ENCODE data around the gene LIPT2.

LIPT2 gene

DNA sequence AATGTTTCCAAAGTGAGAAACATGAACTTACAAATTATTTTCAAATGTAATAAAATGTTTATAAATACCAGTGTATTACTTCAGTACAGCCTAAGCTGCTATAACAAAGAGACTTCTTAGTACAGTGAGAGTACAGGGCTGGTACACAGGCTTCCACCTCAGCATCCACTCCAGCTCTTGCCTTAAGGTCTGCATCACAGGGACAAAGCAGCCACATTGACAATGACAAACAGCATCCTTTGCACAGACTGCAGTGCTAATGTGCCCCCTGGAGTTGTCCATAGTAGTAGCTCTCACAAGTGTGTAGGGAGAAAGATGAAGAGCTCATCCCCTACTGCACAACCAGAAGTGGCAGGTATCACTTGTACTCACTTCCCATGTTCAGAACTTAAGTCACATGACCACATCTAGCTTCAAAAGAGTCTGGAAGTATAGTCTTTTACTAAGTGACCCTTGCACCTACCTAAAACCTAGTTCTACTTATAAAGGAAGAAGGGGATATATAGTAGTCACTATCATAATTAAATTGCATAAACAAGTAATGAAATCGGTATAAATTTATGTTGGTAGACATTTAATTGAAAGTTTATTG, 10.7 kb upstream of the LIPT2 start:
- Histone ChIP-seq H3K36me3 (ENCODE audit: control insufficient read depth in 2 of 2, insufficient read depth in 1 of 2, low read length in 2 of 2) (no peaks in the 10 kb centered on the region), H3K9me3 (ENCODE audit: control insufficient read depth, insufficient read depth, low read depth, low read length) (no peaks in the 10 kb centered on the region), H3K4me3 (ENCODE audit: low read depth, low read length) (no peak overlapping the region), H3K27ac (ENCODE audit: extremely low read depth, low read depth, low read length) (no peak overlapping the region), H3K4me1 (ENCODE audit: control insufficient read depth, insufficient read depth, low read length) (no peaks in the 10 kb centered on the region)
- no peak for TF ChIP-seq ZNF266 (tag by site-specific recombination; IDR thresholded peaks at IDR 0.05; ENCODE audit: low read depth)
- no peak for TF ChIP-seq ZNF221 (tag by site-specific recombination; IDR thresholded peaks at IDR 0.05; ENCODE audit: borderline replicate concordance)
- TF ChIP-seq, protein P1, sequence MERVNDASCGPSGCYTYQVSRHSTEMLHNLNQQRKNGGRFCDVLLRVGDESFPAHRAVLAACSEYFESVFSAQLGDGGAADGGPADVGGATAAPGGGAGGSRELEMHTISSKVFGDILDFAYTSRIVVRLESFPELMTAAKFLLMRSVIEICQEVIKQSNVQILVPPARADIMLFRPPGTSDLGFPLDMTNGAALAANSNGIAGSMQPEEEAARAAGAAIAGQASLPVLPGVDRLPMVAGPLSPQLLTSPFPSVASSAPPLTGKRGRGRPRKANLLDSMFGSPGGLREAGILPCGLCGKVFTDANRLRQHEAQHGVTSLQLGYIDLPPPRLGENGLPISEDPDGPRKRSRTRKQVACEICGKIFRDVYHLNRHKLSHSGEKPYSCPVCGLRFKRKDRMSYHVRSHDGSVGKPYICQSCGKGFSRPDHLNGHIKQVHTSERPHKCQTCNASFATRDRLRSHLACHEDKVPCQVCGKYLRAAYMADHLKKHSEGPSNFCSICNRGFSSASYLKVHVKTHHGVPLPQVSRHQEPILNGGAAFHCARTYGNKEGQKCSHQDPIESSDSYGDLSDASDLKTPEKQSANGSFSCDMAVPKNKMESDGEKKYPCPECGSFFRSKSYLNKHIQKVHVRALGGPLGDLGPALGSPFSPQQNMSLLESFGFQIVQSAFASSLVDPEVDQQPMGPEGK (tag by site-specific recombination; IDR thresholded peaks at IDR 0.05), result no peak
- TF ChIP-seq, protein P2, sequence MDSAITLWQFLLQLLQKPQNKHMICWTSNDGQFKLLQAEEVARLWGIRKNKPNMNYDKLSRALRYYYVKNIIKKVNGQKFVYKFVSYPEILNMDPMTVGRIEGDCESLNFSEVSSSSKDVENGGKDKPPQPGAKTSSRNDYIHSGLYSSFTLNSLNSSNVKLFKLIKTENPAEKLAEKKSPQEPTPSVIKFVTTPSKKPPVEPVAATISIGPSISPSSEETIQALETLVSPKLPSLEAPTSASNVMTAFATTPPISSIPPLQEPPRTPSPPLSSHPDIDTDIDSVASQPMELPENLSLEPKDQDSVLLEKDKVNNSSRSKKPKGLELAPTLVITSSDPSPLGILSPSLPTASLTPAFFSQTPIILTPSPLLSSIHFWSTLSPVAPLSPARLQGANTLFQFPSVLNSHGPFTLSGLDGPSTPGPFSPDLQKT (IDR thresholded peaks at IDR 0.05; ENCODE audit: borderline replicate concordance, low read depth, low read length), result no peak
- TF ChIP-seq GLI4 (tag by site-specific recombination; IDR thresholded peaks at IDR 0.05), result no peak
- TF ChIP-seq HOXC10 (CRISPR knock-in tag; IDR thresholded peaks at IDR 0.05), result no peak
- no peak for TF ChIP-seq ZFHX2 (tag by site-specific recombination; conservative IDR thresholded peaks at IDR 0.05)
- no peak for TF ChIP-seq ZNF660 (tag by site-specific recombination; IDR thresholded peaks at IDR 0.05)
- no peak for TF ChIP-seq ZNF707 (tag by site-specific recombination; IDR thresholded peaks at IDR 0.05)
- no peak for TF ChIP-seq ZSCAN5A (tag by site-specific recombination; IDR thresholded peaks at IDR 0.05)
- no peak for TF ChIP-seq GLIS1 (tag by site-specific recombination; IDR thresholded peaks at IDR 0.05)
- no peak for TF ChIP-seq HOXD13 (CRISPR knock-in tag; IDR thresholded peaks at IDR 0.05; ENCODE audit: borderline replicate concordance)
- no peak for TF ChIP-seq ZNF184 (tag by site-specific recombination; IDR thresholded peaks at IDR 0.05)
- POLR2A ChIA-PET, result interaction anchor here (1.1 kb wide), 1 partner anchor 11 kb away, joined by 5 read pairs; no protein-coding TSS in a partner anchor
- CTCF ChIA-PET, result interaction anchor here (0.7 to 0.8 kb wide), 4 partner anchors 12 to 177 kb away, joined by 3 to 5 read pairs (median 3); no protein-coding TSS in a partner anchor

DNA sequence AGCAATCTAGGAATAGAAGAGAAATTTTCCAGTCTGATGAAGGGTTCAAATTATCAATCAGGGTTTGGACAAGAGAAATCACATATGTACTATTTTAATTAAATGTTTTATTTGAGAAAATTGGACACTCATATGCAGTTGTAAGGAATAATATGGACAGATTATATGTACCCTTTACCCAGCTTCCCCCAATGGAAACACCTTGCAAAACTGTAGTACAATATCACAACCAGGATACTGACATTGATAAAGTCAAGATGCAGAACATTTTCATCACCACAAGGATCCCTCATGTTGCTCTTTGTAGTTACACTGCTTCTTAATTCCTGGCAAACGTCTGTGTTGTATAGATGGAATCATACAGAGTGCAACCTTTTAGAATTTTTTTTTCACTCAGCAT, 1.4 kb upstream of the LIPT2 start:
- H3K4me3 ChIP-seq (ENCODE audit: low read depth, low read length), result no peak overlapping the region
- POLR2A ChIA-PET, result interaction anchor here (2.5 kb wide), 1 partner anchor 97 kb away, joined by 22 read pairs; the partner anchor contains the start of gene PGM2L1
- H3K36me3 ChIP-seq (ENCODE audit: control insufficient read depth in 2 of 2, insufficient read depth in 1 of 2, low read length in 2 of 2), result no peaks in the 10 kb centered on the region
- no peaks in the 10 kb centered on the region for H3K4me1 ChIP-seq (ENCODE audit: control insufficient read depth, insufficient read depth, low read length)
- no peaks in the 10 kb centered on the region for H3K9me3 ChIP-seq (ENCODE audit: control insufficient read depth, insufficient read depth, low read depth, low read length)
- CTCF ChIA-PET, result interaction anchor here (0.5 to 1.9 kb wide), 2 partner anchors 106 to 640 kb away, joined by 3 to 5 read pairs; no protein-coding TSS in a partner anchor
- no peak overlapping the region for H3K27ac ChIP-seq (ENCODE audit: extremely low read depth, low read depth, low read length)
- TF ChIP-seq ZNF26 (tag by site-specific recombination; IDR thresholded peaks at IDR 0.05), result no peak
- TF ChIP-seq HOXD13 (CRISPR knock-in tag; IDR thresholded peaks at IDR 0.05; ENCODE audit: borderline replicate concordance), result no peak
- no peak for TF ChIP-seq ZNF621 (tag by site-specific recombination; IDR thresholded peaks at IDR 0.05)
- no peak for TF ChIP-seq TCF7L2 (IDR thresholded peaks at IDR 0.05; ENCODE audit: borderline replicate concordance, low read depth, low read length)
- no peak for TF ChIP-seq ZNF157 (tag by site-specific recombination; IDR thresholded peaks at IDR 0.05)
- peak; percentile 93 for TF ChIP-seq ZNF529 (tag by site-specific recombination; IDR thresholded peaks at IDR 0.05; ENCODE audit: insufficient replicate concordance)

Data from HEK293 (cell line).